ENCODE data around the gene CECR2.
A peak's percentile ranks its signal among the peaks of the same experiment; 100 is the strongest.

Gene CECR2

GRCh38 chr22:17368554-17369438 lies 464 bp upstream of the CECR2 start:
- peak; percentile 71 for DNase-seq

GRCh38 chr22:17370026-17370765 lies 936 bp downstream of the CECR2 start:
- DNase-seq: peak; percentile 22

- no peak for DNase-seq
Observed at GRCh38 chr22:17370766-17371432, 1.6 kb downstream of the CECR2 start.

- DNase-seq: no peak
Observed at GRCh38 chr22:17371448-17371847, 2.2 kb downstream of the CECR2 start.

GRCh38 chr22:17373855-17374254 lies 4.6 kb downstream of the CECR2 start:
- DNase-seq: no peak

- DNase-seq: no peak
Observed at GRCh38 chr22:17375914-17376614, 6.8 kb downstream of the CECR2 start.

- no peak for DNase-seq
Observed at GRCh38 chr22:17376950-17377349, 7.7 kb downstream of the CECR2 start.

GRCh38 chr22:17379944-17380343 lies 10.7 kb downstream of the CECR2 start:
- no peak for DNase-seq

- no peak for DNase-seq
Observed at GRCh38 chr22:17380359-17381087, 11.3 kb downstream of the CECR2 start.

GRCh38 chr22:17381192-17381913 lies 12.1 kb downstream of the CECR2 start:
- DNase-seq: no peak

GRCh38 chr22:17384612-17385330 lies 15.5 kb downstream of the CECR2 start:
- DNase-seq: no peak

GRCh38 chr22:17387356-17387755 lies 18.1 kb downstream of the CECR2 start:
- DNase-seq: no peak

GRCh38 chr22:17388235-17388634 lies 19.0 kb downstream of the CECR2 start:
- DNase-seq: no peak

GRCh38 chr22:17390087-17390486 lies 20.8 kb downstream of the CECR2 start:
- no peak for DNase-seq

- DNase-seq: no peak
Observed at GRCh38 chr22:17396516-17396915, 27.3 kb downstream of the CECR2 start.

- DNase-seq: no peak
Observed at GRCh38 chr22:17397756-17398547, 28.7 kb downstream of the CECR2 start.

- no peak for DNase-seq
Observed at GRCh38 chr22:17400305-17400704, 31.0 kb downstream of the CECR2 start.

GRCh38 chr22:17401728-17402127 lies 32.5 kb downstream of the CECR2 start:
- DNase-seq: no peak

- DNase-seq: no peak
Observed at GRCh38 chr22:17402293-17402692, 33.0 kb downstream of the CECR2 start.

GRCh38 chr22:17403906-17404305 lies 34.6 kb downstream of the CECR2 start:
- no peak for DNase-seq

All from midbrain (tissue), 1 donor.